Measurements from ENCODE around the gene CCDC102A.

Gene CCDC102A

GRCh38 chr16:57529391-57530103 lies 6.8 kb downstream of the CCDC102A start:
- no peak overlapping the region for H3K27ac ChIP-seq (ENCODE audit: low read depth, low read length)
- H3K9ac ChIP-seq (ENCODE audit: low read depth, low read length) = peak overlapping the region; percentile 65; the same call in 1 of the 2 replicates

GRCh38 chr16:57528499-57529390 lies 7.6 kb downstream of the CCDC102A start:
- peaks cover 13% of the 10 kb centered on the region for H3K27me3 ChIP-seq (ENCODE audit: control insufficient read depth, insufficient read depth, low read length)
- H3K4me3 ChIP-seq (ENCODE audit: low read depth, low read length) = peak overlapping the region; percentile 71
- H3K9me3 ChIP-seq (ENCODE audit: control insufficient read depth, insufficient read depth, low read length) = no peaks in the 10 kb centered on the region
- H3K27ac ChIP-seq (ENCODE audit: low read depth, low read length) = peak overlapping the region; percentile 50
- H3K36me3 ChIP-seq (ENCODE audit: control insufficient read depth, insufficient read depth, low read length) = peaks cover 9% of the 10 kb centered on the region; the same call in 1 of the 2 replicates
- H3K4me1 ChIP-seq (ENCODE audit: control insufficient read depth, insufficient read depth, low read length) = peaks cover 36% of the 10 kb centered on the region
- peak overlapping the region; percentile 65; the same call in 1 of the 2 replicates for H3K9ac ChIP-seq (ENCODE audit: low read depth, low read length)

More at GRCh38 chr16:57529391-57530103, 6.8 kb downstream of the CCDC102A start:
- Histone ChIP-seq H3K9me3 (ENCODE audit: control insufficient read depth, insufficient read depth, low read length) (no peaks in the 10 kb centered on the region), H3K27me3 (ENCODE audit: control insufficient read depth, insufficient read depth, low read length) (peaks cover 13% of the 10 kb centered on the region), H3K4me3 (ENCODE audit: low read depth, low read length) (peak overlapping the region; percentile 71), H3K4me1 (ENCODE audit: control insufficient read depth, insufficient read depth, low read length) (peaks cover 36% of the 10 kb centered on the region), H3K36me3 (ENCODE audit: control insufficient read depth, insufficient read depth, low read length) (peaks cover 12% of the 10 kb centered on the region; the same call in 1 of the 2 replicates)

- H3K27me3 ChIP-seq (ENCODE audit: control insufficient read depth, insufficient read depth, low read length) = peaks cover 13% of the 10 kb centered on the region
- H3K4me3 ChIP-seq (ENCODE audit: low read depth, low read length) = peak overlapping the region; percentile 71
- no peak overlapping the region for H3K27ac ChIP-seq (ENCODE audit: low read depth, low read length)
- H3K9ac ChIP-seq (ENCODE audit: low read depth, low read length) = peak overlapping the region; percentile 65
- peaks cover 28% of the 10 kb centered on the region for H3K4me1 ChIP-seq (ENCODE audit: control insufficient read depth, insufficient read depth, low read length)
- peaks cover 9% of the 10 kb centered on the region; the same call in 1 of the 2 replicates for H3K36me3 ChIP-seq (ENCODE audit: control insufficient read depth, insufficient read depth, low read length)
- H3K9me3 ChIP-seq (ENCODE audit: control insufficient read depth, insufficient read depth, low read length) = no peaks in the 10 kb centered on the region
Measured at GRCh38 chr16:57527610-57528360, 8.6 kb downstream of the CCDC102A start.

- Histone ChIP-seq H3K9me3 (ENCODE audit: control insufficient read depth, insufficient read depth, low read length) (no peaks in the 10 kb centered on the region), H3K4me1 (ENCODE audit: control insufficient read depth, insufficient read depth, low read length) (peaks cover 21% of the 10 kb centered on the region), H3K4me3 (ENCODE audit: low read depth, low read length) (no peak overlapping the region), H3K27ac (ENCODE audit: low read depth, low read length) (no peak overlapping the region), H3K27me3 (ENCODE audit: control insufficient read depth, insufficient read depth, low read length) (peaks cover 13% of the 10 kb centered on the region), H3K36me3 (ENCODE audit: control insufficient read depth, insufficient read depth, low read length) (0 out of 2 replicates have a peak, but pooled peaks cover 5% of the 10 kb centered on the region), H3K9ac (ENCODE audit: low read depth, low read length) (no peak overlapping the region)
Measured at GRCh38 chr16:57527027-57527426, 9.3 kb downstream of the CCDC102A start.

- no peaks in the 10 kb centered on the region for H3K9me3 ChIP-seq (ENCODE audit: control insufficient read depth, insufficient read depth, low read length)
- H3K27me3 ChIP-seq (ENCODE audit: control insufficient read depth, insufficient read depth, low read length) = peaks cover 13% of the 10 kb centered on the region
- H3K27ac ChIP-seq (ENCODE audit: low read depth, low read length) = no peak overlapping the region
- H3K4me1 ChIP-seq (ENCODE audit: control insufficient read depth, insufficient read depth, low read length) = peaks cover 17% of the 10 kb centered on the region
- no peak overlapping the region for H3K9ac ChIP-seq (ENCODE audit: low read depth, low read length)
- no peaks in the 10 kb centered on the region for H3K36me3 ChIP-seq (ENCODE audit: control insufficient read depth, insufficient read depth, low read length)
- H3K4me3 ChIP-seq (ENCODE audit: low read depth, low read length) = no peak overlapping the region
Measured at GRCh38 chr16:57526498-57526897, 9.9 kb downstream of the CCDC102A start.

GRCh38 chr16:57525761-57526160 lies 10.6 kb downstream of the CCDC102A start:
- H3K4me3 ChIP-seq (ENCODE audit: low read depth, low read length) = no peak overlapping the region
- peaks cover 13% of the 10 kb centered on the region for H3K27me3 ChIP-seq (ENCODE audit: control insufficient read depth, insufficient read depth, low read length)
- H3K9me3 ChIP-seq (ENCODE audit: control insufficient read depth, insufficient read depth, low read length) = no peaks in the 10 kb centered on the region
- H3K4me1 ChIP-seq (ENCODE audit: control insufficient read depth, insufficient read depth, low read length) = peaks cover 17% of the 10 kb centered on the region
- no peak overlapping the region for H3K9ac ChIP-seq (ENCODE audit: low read depth, low read length)
- no peak overlapping the region for H3K27ac ChIP-seq (ENCODE audit: low read depth, low read length)
- no peaks in the 10 kb centered on the region for H3K36me3 ChIP-seq (ENCODE audit: control insufficient read depth, insufficient read depth, low read length)

- H3K4me3 ChIP-seq (ENCODE audit: low read depth, low read length) = no peak overlapping the region
- no peak overlapping the region for H3K27ac ChIP-seq (ENCODE audit: low read depth, low read length)
- H3K9me3 ChIP-seq (ENCODE audit: control insufficient read depth, insufficient read depth, low read length) = no peaks in the 10 kb centered on the region
- no peak overlapping the region for H3K9ac ChIP-seq (ENCODE audit: low read depth, low read length)
- no peaks in the 10 kb centered on the region for H3K27me3 ChIP-seq (ENCODE audit: control insufficient read depth, insufficient read depth, low read length)
- H3K36me3 ChIP-seq (ENCODE audit: control insufficient read depth, insufficient read depth, low read length) = no peaks in the 10 kb centered on the region
- peaks cover 5% of the 10 kb centered on the region for H3K4me1 ChIP-seq (ENCODE audit: control insufficient read depth, insufficient read depth, low read length)
Measured at GRCh38 chr16:57522960-57523359, 13.4 kb downstream of the CCDC102A start.

GRCh38 chr16:57519796-57520360 lies 16.5 kb downstream of the CCDC102A start:
- Histone ChIP-seq H3K4me1 (ENCODE audit: control insufficient read depth, insufficient read depth, low read length) (no peaks in the 10 kb centered on the region), H3K9ac (ENCODE audit: low read depth, low read length) (no peak overlapping the region), H3K4me3 (ENCODE audit: low read depth, low read length) (no peak overlapping the region), H3K9me3 (ENCODE audit: control insufficient read depth, insufficient read depth, low read length) (no peaks in the 10 kb centered on the region), H3K27ac (ENCODE audit: low read depth, low read length) (no peak overlapping the region), H3K27me3 (ENCODE audit: control insufficient read depth, insufficient read depth, low read length) (no peaks in the 10 kb centered on the region), H3K36me3 (ENCODE audit: control insufficient read depth, insufficient read depth, low read length) (no peaks in the 10 kb centered on the region)

- Histone ChIP-seq H3K27me3 (ENCODE audit: control insufficient read depth, insufficient read depth, low read length) (no peaks in the 10 kb centered on the region), H3K36me3 (ENCODE audit: control insufficient read depth, insufficient read depth, low read length) (no peaks in the 10 kb centered on the region), H3K4me3 (ENCODE audit: low read depth, low read length) (no peak overlapping the region), H3K4me1 (ENCODE audit: control insufficient read depth, insufficient read depth, low read length) (no peaks in the 10 kb centered on the region), H3K9ac (ENCODE audit: low read depth, low read length) (no peak overlapping the region), H3K9me3 (ENCODE audit: control insufficient read depth, insufficient read depth, low read length) (no peaks in the 10 kb centered on the region), H3K27ac (ENCODE audit: low read depth, low read length) (no peak overlapping the region)
Measured at GRCh38 chr16:57518922-57519321, 17.4 kb downstream of the CCDC102A start.

GRCh38 chr16:57518520-57518919 lies 17.9 kb downstream of the CCDC102A start:
- H3K4me1 ChIP-seq (ENCODE audit: control insufficient read depth, insufficient read depth, low read length) = no peaks in the 10 kb centered on the region
- H3K27ac ChIP-seq (ENCODE audit: low read depth, low read length) = no peak overlapping the region

More at GRCh38 chr16:57518520-57518919, 17.9 kb downstream of the CCDC102A start:
- Histone ChIP-seq H3K9me3 (ENCODE audit: control insufficient read depth, insufficient read depth, low read length) (no peaks in the 10 kb centered on the region), H3K36me3 (ENCODE audit: control insufficient read depth, insufficient read depth, low read length) (no peaks in the 10 kb centered on the region), H3K4me3 (ENCODE audit: low read depth, low read length) (no peak overlapping the region), H3K9ac (ENCODE audit: low read depth, low read length) (no peak overlapping the region), H3K27me3 (ENCODE audit: control insufficient read depth, insufficient read depth, low read length) (no peaks in the 10 kb centered on the region)

Data from HUES48 (cell line).